ENCODE measurements around the gene TOMM70. TPM values are rescaled to one million over a fixed set of nuclear protein-coding genes. Genes with fewer than 3 reads are reported as not detected.

The TOMM70 gene
- total and polyA plus RNA-seq, 2 of the 8 experiments (the other 6 are each of a cell fraction or from before 2014, with no cell fraction given): 10.9 to 52.1 TPM

GRCh38 chr3:100333051-100333450, 67.8 kb downstream of the TOMM70 start:
- ChIA-PET CTCF (ENCODE audit: partially characterized antibody) (interaction anchor here (0.9 to 2.1 kb wide), 6 partner anchors 10 to 257 kb away, joined by 3 to 7 read pairs (median 3); no protein-coding TSS in a partner anchor), POLR2A (ENCODE audit: partially characterized antibody) (interaction anchor here (1.0 to 3.4 kb wide), 4 partner anchors 13 to 68 kb away, joined by 3 to 23 read pairs (median 6); partner anchors contain the start of genes LNP1 and TOMM70)
- Histone ChIP-seq H4K91ac (replicated peaks; ENCODE audit: insufficient read length, low read length) (no peak overlapping the region), H3K23me2 (ENCODE audit: low read depth, low read length) (peaks cover 4% of the 10 kb centered on the region; the same call in 1 of the 2 replicates), H2BK5ac (ENCODE audit: low read depth, low read length) (no peak overlapping the region), H4K20me1 (replicated peaks in 1 of 2; ENCODE audit: control insufficient read depth in 1 of 2, insufficient read depth in 2 of 2, low read length in 2 of 2) (no peaks in the 10 kb centered on the region), H4K5ac (ENCODE audit: insufficient read length, low read depth, low read length) (no peak overlapping the region), H3K36me3 (ENCODE audit: control insufficient read depth in 2 of 4, insufficient read depth in 4 of 4, low read length in 3 of 4) (no peaks in the 10 kb centered on the region), H2BK15ac (ENCODE audit: low read length) (no peak overlapping the region), H4K8ac (ENCODE audit: extremely low read depth, insufficient read depth, low read length) (no peak overlapping the region), H3K27me3 (replicated peaks in 1 of 4; ENCODE audit: control insufficient read depth in 3 of 4, extremely low read depth in 1 of 4, insufficient read depth in 3 of 4, low read length in 3 of 4) (no peaks in the 10 kb centered on the region; a peak in 2 of 7 replicates), H2AFZ (ENCODE audit: low read length) (no peak overlapping the region), H3K4me3 (ENCODE audit: extremely low read depth in 1 of 4, insufficient read depth in 2 of 4, low read depth in 3 of 4, low read length in 4 of 4) (no peak overlapping the region), H3K56ac (replicated peaks; ENCODE audit: insufficient read length, low read depth, low read length) (no peak overlapping the region), H2AK5ac (ENCODE audit: low read depth, low read length) (no peak overlapping the region), H3K9me3 (ENCODE audit: insufficient read depth in 2 of 2, low read depth in 1 of 2, low read length in 1 of 2) (no peaks in the 10 kb centered on the region), H3K27ac (ENCODE audit: low read depth, low read length) (no peak overlapping the region), H3K4me2 (ENCODE audit: insufficient read depth in 1 of 2, low read depth in 2 of 2, low read length in 2 of 2) (no peak overlapping the region), H3K79me1 (ENCODE audit: low read depth, low read length) (no peaks in the 10 kb centered on the region), H3K14ac (ENCODE audit: insufficient read length) (no peak overlapping the region), H2BK20ac (ENCODE audit: low read length) (no peak overlapping the region), H3K4ac (replicated peaks; ENCODE audit: insufficient read length, low read depth, low read length) (no peak overlapping the region), H3K9ac (replicated peaks in 1 of 4; ENCODE audit: extremely low read depth in 1 of 4, low read depth in 3 of 4, low read length in 3 of 4) (no peak overlapping the region), H2BK12ac (ENCODE audit: low read depth, low read length) (no peak overlapping the region), H3K18ac (ENCODE audit: extremely low read depth, low read length) (no peak overlapping the region), H3K4me1 (replicated peaks in 1 of 4; ENCODE audit: control insufficient read depth in 3 of 4, insufficient read depth in 4 of 4, low read length in 3 of 4) (peaks cover 0 to 6% (median 4%) of the 10 kb centered on the region in 4 experiments; a peak in 5 of 7 replicates), H3K23ac (ENCODE audit: insufficient read length) (no peak overlapping the region), H2BK120ac (replicated peaks; ENCODE audit: low read depth, low read length) (no peak overlapping the region), H3K79me2 (ENCODE audit: control insufficient read depth in 1 of 2, insufficient read depth in 2 of 2, low read length in 2 of 2) (no peaks in the 10 kb centered on the region)
- DNase-seq (ENCODE audit: low read depth in 1 of 2, low spot score in 2 of 2) (no peak), FAIRE-seq (no peak)
- TF ChIP-seq RAD21 (IDR thresholded peaks at IDR 0.05 in 1 of 2, conservative IDR thresholded peaks at IDR 0.05 in 1 of 2; ENCODE audit: low read depth in 2 of 2, low read length in 2 of 2): no peak
- TF ChIP-seq CBX8 (IDR thresholded peaks at IDR 0.05; ENCODE audit: borderline replicate concordance, low read depth, low read length): no peak
- TF ChIP-seq, protein P1, sequence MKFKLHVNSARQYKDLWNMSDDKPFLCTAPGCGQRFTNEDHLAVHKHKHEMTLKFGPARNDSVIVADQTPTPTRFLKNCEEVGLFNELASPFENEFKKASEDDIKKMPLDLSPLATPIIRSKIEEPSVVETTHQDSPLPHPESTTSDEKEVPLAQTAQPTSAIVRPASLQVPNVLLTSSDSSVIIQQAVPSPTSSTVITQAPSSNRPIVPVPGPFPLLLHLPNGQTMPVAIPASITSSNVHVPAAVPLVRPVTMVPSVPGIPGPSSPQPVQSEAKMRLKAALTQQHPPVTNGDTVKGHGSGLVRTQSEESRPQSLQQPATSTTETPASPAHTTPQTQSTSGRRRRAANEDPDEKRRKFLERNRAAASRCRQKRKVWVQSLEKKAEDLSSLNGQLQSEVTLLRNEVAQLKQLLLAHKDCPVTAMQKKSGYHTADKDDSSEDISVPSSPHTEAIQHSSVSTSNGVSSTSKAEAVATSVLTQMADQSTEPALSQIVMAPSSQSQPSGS (IDR thresholded peaks at IDR 0.05; ENCODE audit: low read length): no peak
- no peak for TF ChIP-seq ASH2L (IDR thresholded peaks at IDR 0.05; ENCODE audit: low read length)
- no peak for TF ChIP-seq KDM1A (IDR thresholded peaks at IDR 0.05; ENCODE audit: borderline replicate concordance, low read length)
- no peak for TF ChIP-seq JUN (IDR thresholded peaks at IDR 0.05; ENCODE audit: low read depth, low read length)
- no peak for TF ChIP-seq CHD2 (IDR thresholded peaks at IDR 0.05; ENCODE audit: low read length)
- no peak for TF ChIP-seq SP1 (IDR thresholded peaks at IDR 0.05; ENCODE audit: low read depth, low read length)
- TF ChIP-seq EP300 (IDR thresholded peaks at IDR 0.05; ENCODE audit: borderline replicate concordance in 1 of 2, low read depth in 2 of 2, low read length in 2 of 2): no peak
- TF ChIP-seq GTF2F1 (IDR thresholded peaks at IDR 0.05; ENCODE audit: borderline replicate concordance, low read depth, low read length): no peak
- TF ChIP-seq YY1 (IDR thresholded peaks at IDR 0.05; ENCODE audit: low read depth, low read length): no peak
- TF ChIP-seq BACH1 (IDR thresholded peaks at IDR 0.05; ENCODE audit: low read length): no peak
- no peak for TF ChIP-seq CREB1 (IDR thresholded peaks at IDR 0.05)
- TF ChIP-seq NANOG (IDR thresholded peaks at IDR 0.05; ENCODE audit: insufficient read depth, low read depth, low read length, poor library complexity, severe bottlenecking): no peak

Data from H1 (cell line).